ENCODE measurements around the gene ACER3.
"Not testable (repeated sequence)": the region's sequence is repeated elsewhere in the genome, so short reads cannot be mapped to it uniquely, and the experiment has no call there.

Gene ACER3

GRCh38 chr11:76836613-76837291, 24.0 kb upstream of the ACER3 start:
- no peak for DNase-seq (ENCODE audit: low spot score)

GRCh38 chr11:76837696-76838677, 22.7 kb upstream of the ACER3 start:
- no peak for DNase-seq (ENCODE audit: low spot score)

- DNase-seq (ENCODE audit: low spot score): peak; percentile 63
Observed at GRCh38 chr11:76838678-76839068, 22.0 kb upstream of the ACER3 start.

GRCh38 chr11:76839311-76839710, 21.4 kb upstream of the ACER3 start:
- peak; percentile 91 for DNase-seq (ENCODE audit: low spot score)

GRCh38 chr11:76841923-76842452, 18.7 kb upstream of the ACER3 start:
- no peak for DNase-seq (ENCODE audit: low spot score)

- no peak for DNase-seq (ENCODE audit: low spot score)
Observed at GRCh38 chr11:76843907-76844306, 16.8 kb upstream of the ACER3 start.

- no peak for DNase-seq (ENCODE audit: low spot score)
Observed at GRCh38 chr11:76844511-76844910, 16.2 kb upstream of the ACER3 start.

GRCh38 chr11:76845069-76845468, 15.6 kb upstream of the ACER3 start:
- DNase-seq (ENCODE audit: low spot score): no peak

GRCh38 chr11:76846441-76846840, 14.3 kb upstream of the ACER3 start:
- no peak for DNase-seq (ENCODE audit: low spot score)

- DNase-seq (ENCODE audit: low spot score): no peak
Observed at GRCh38 chr11:76849376-76849775, 11.3 kb upstream of the ACER3 start.

- DNase-seq (ENCODE audit: low spot score): no peak
Observed at GRCh38 chr11:76850130-76850529, 10.6 kb upstream of the ACER3 start.

- DNase-seq (ENCODE audit: low spot score): no peak
Observed at GRCh38 chr11:76850815-76851214, 9.9 kb upstream of the ACER3 start.

GRCh38 chr11:76854709-76855108, 6.0 kb upstream of the ACER3 start:
- no peak for DNase-seq (ENCODE audit: low spot score)

GRCh38 chr11:76855670-76856069, 5.0 kb upstream of the ACER3 start:
- not testable (repeated sequence) for DNase-seq (ENCODE audit: low spot score)

GRCh38 chr11:76856106-76856505, 4.6 kb upstream of the ACER3 start:
- DNase-seq (ENCODE audit: low spot score): no peak

- DNase-seq (ENCODE audit: low spot score): no peak
Observed at GRCh38 chr11:76856571-76856970, 4.1 kb upstream of the ACER3 start.

GRCh38 chr11:76857781-76858410, 2.8 kb upstream of the ACER3 start:
- DNase-seq (ENCODE audit: low spot score): no peak

- no peak for DNase-seq (ENCODE audit: low spot score)
Observed at GRCh38 chr11:76859708-76860227, 950 bp upstream of the ACER3 start.

- no peak for DNase-seq (ENCODE audit: low spot score)
Observed at GRCh38 chr11:76861490-76861953, 804 bp downstream of the ACER3 start.

GRCh38 chr11:76862794-76863193, 2.1 kb downstream of the ACER3 start:
- not testable (repeated sequence) for DNase-seq (ENCODE audit: low spot score)

- DNase-seq (ENCODE audit: low spot score): no peak
Observed at GRCh38 chr11:76863196-76863777, 2.6 kb downstream of the ACER3 start.
